ENCODE results near the gene FCHSD1. TPM values are rescaled to one million over a fixed set of nuclear protein-coding genes. Genes with fewer than 3 reads are reported as not detected.

Gene FCHSD1
- total and polyA plus RNA-seq, 8 donors = 5.0 to 66.5 (median 14.3) TPM

GRCh38 chr5:141634720-141635119 lies 16.5 kb downstream of the FCHSD1 start:
- Histone ChIP-seq H3K27ac (no peak overlapping the region), H3K36me3 (peaks cover 2 to 22% (median 16%) of the 10 kb centered on the region in 4 donors), H3K9me3 (no peaks in the 10 kb centered on the region), H3K4me3 (no peak overlapping the region), H3K27me3 (peaks cover 0 to 10% (median 0%) of the 10 kb centered on the region in 3 donors), H3K4me1 (peaks cover 19 to 56% (median 44%) of the 10 kb centered on the region in 4 donors)
- no peak for TF ChIP-seq POLR2AphosphoS5 (IDR thresholded peaks at IDR 0.05)
- no peak for TF ChIP-seq POLR2A (IDR thresholded peaks at IDR 0.05)
- no peak for TF ChIP-seq CTCF (IDR thresholded peaks at IDR 0.05)
- TF ChIP-seq EP300 (IDR thresholded peaks at IDR 0.05) = no peak
- DNase-seq = no peak
- intact Hi-C loops (cut with DNase I; ENCODE audit: low total_unique reads) = no loop called here
- 90 to 93% (median 93%) methylated on average over 6 of the region's 6 CpGs for WGBS, 5 donors

DNA sequence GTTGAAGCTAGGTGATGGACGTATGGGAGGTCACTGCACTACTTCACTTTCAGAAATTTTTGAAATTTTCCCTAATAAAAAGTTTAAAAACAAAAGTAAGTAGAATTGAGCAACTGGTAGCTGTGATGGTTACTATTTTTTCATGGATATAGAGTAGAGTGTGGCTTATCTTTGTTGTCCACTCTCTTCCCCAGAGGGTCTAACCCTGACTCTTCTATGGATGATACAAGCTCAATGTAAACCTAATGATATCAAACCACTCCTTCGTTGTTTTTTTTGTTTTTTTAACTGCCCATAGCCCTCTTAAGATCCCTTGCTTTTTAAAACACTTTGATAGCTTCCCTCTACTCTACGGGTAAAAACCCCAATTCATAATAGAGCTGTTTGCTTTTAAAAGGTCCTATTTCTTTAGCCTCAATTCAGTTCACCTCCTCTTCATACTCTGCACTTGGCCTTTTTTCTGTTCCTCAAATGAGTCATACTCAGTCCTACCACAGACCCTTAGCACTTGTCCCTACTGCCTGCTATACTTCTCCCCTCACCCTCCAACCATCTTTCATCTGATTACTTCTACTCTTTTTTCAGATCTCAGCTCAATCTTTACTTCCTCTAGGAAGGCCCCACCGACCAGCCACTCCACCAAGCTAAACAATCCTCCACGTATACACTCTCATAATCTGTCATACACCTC lies 17.2 kb downstream of the FCHSD1 start:
- intact Hi-C loops (cut with DNase I; ENCODE audit: low total_unique reads) = no loop called here
- no peak for DNase-seq
- TF ChIP-seq POLR2A (IDR thresholded peaks at IDR 0.05) = no peak
- TF ChIP-seq POLR2AphosphoS5 (IDR thresholded peaks at IDR 0.05) = no peak
- TF ChIP-seq EP300 (IDR thresholded peaks at IDR 0.05) = no peak
- TF ChIP-seq CTCF (IDR thresholded peaks at IDR 0.05) = no peak
- no peak overlapping the region for H3K4me3 ChIP-seq
- peaks cover 9 to 29% (median 23%) of the 10 kb centered on the region in 4 donors for H3K36me3 ChIP-seq
- peaks cover 0 to 10% (median 0%) of the 10 kb centered on the region in 3 donors for H3K27me3 ChIP-seq
- H3K27ac ChIP-seq = no peak overlapping the region
- 73 to 80% (median 74%) methylated on average over 5 of the region's 5 CpGs for WGBS, 5 donors
- H3K4me1 ChIP-seq = peaks cover 19 to 56% (median 44%) of the 10 kb centered on the region in 4 donors
- H3K9me3 ChIP-seq = no peaks in the 10 kb centered on the region

DNA sequence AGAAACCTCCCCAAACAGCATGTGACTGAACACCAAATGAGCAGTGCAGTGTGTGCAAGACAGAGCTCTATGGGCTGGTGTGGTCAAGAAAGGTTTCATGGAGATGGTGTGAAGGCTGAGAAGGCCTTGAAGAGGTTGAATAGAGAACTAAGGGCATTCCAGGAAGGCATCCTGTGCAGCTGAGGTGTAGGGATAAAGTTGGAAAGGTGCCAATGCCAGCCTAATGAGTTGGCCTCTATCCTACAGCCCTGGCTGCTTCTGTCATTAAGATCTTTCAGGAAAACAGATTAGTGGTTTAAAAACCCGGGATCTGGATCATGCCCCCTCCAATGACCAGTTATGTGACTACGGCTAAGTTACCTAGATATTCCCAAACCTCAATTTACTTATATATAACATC lies 18.6 kb downstream of the FCHSD1 start:
- Histone ChIP-seq H3K27me3 (peaks cover 0 to 4% (median 0%) of the 10 kb centered on the region in 3 donors), H3K36me3 (peaks cover 21 to 43% (median 36%) of the 10 kb centered on the region in 4 donors), H3K27ac (no peak overlapping the region), H3K9me3 (no peaks in the 10 kb centered on the region), H3K4me3 (no peak overlapping the region), H3K4me1 (peaks cover 17 to 50% (median 36%) of the 10 kb centered on the region in 4 donors)
- TF ChIP-seq CTCF (IDR thresholded peaks at IDR 0.05) (no peak), POLR2A (IDR thresholded peaks at IDR 0.05) (no peak), EP300 (IDR thresholded peaks at IDR 0.05) (no peak), POLR2AphosphoS5 (IDR thresholded peaks at IDR 0.05) (no peak)
- 89 to 95% (median 93%) methylated on average over 2 of the region's 2 CpGs for WGBS, 5 donors
- DNase-seq = no peak
- intact Hi-C loops (cut with DNase I; ENCODE audit: low total_unique reads) = no loop called here

- Histone ChIP-seq H3K4me1 (peaks cover 12 to 36% (median 23%) of the 10 kb centered on the region in 4 donors), H3K27me3 (no peaks in the 10 kb centered on the region), H3K27ac (no peak overlapping the region), H3K36me3 (peaks cover 34 to 63% (median 56%) of the 10 kb centered on the region in 4 donors), H3K9me3 (no peaks in the 10 kb centered on the region), H3K4me3 (no peak overlapping the region)
- intact Hi-C loops (cut with DNase I; ENCODE audit: low total_unique reads) = no loop called here
- 96 to 97% (median 96%) methylated on average over 5 of the region's 5 CpGs for WGBS, 5 donors
- DNase-seq = no peak
- TF ChIP-seq EP300 (IDR thresholded peaks at IDR 0.05) (no peak), CTCF (IDR thresholded peaks at IDR 0.05) (no peak), POLR2A (IDR thresholded peaks at IDR 0.05) (no peak), POLR2AphosphoS5 (IDR thresholded peaks at IDR 0.05) (no peak)
These were observed 20.6 kb downstream of the FCHSD1 start for GRCh38 chr5:141630570-141631140.

All from stomach (tissue), 9 donors.